Osteocyte (in vitro differentiated cells): ENCODE measurements around the gene TTC21B. TPM values are rescaled to one million over a fixed set of nuclear protein-coding genes. Genes with fewer than 3 reads are reported as not detected.
"Not testable (repeated sequence)": the region's sequence is repeated elsewhere in the genome, so short reads cannot be mapped to it uniquely, and the experiment has no call there.

ENCODE experiments used
- DNase-seq: peaks from one replicate; pipeline ENCODE4 v3.0.0; 2021; ENCODE audit warnings: mixed read lengths; ENCODE audit not compliant: unreplicated experiment; ENCODE audit errors: extremely low spot score
- H3K27ac Mint-ChIP-seq: one replicate; pipeline ENCODE4 v1.8.0; 2021; ENCODE audit warnings: mild to moderate bottlenecking, mixed read lengths; ENCODE audit not compliant: unreplicated experiment
- H3K27me3 Mint-ChIP-seq: one replicate; pipeline ENCODE4 v1.8.0; 2021; ENCODE audit warnings: mixed read lengths; ENCODE audit not compliant: unreplicated experiment
- H3K36me3 Mint-ChIP-seq: one replicate; pipeline ENCODE4 v1.8.0; 2021; ENCODE audit warnings: mixed read lengths; ENCODE audit not compliant: unreplicated experiment
- H3K4me1 Mint-ChIP-seq: one replicate; pipeline ENCODE4 v1.8.0; 2021; ENCODE audit warnings: mixed read lengths; ENCODE audit not compliant: unreplicated experiment
- H3K4me3 Mint-ChIP-seq: one replicate; pipeline ENCODE4 v1.8.0; 2021; ENCODE audit warnings: mild to moderate bottlenecking, moderate library complexity, mixed read lengths; ENCODE audit not compliant: unreplicated experiment
- H3K9me3 Mint-ChIP-seq: one replicate; pipeline ENCODE4 v1.8.0; 2021; ENCODE audit warnings: mixed read lengths; ENCODE audit not compliant: unreplicated experiment
- CTCF ChIP-seq: fragments of 200-600 bp; sonication (generic); IDR thresholded peaks from 2 replicates; pipeline ENCODE4 v1.5.0; 2021; ENCODE audit warnings: antibody characterized with exemption, mild to moderate bottlenecking, moderate library complexity
- total RNA-seq: library from RNA; stranded (reverse); gene quantifications from 2 replicates; pipeline ENCODE4 v1.2.1, GENCODE V29; 2021

The TTC21B gene
- total RNA-seq, 1 donor from 2014 or later = 25.1 TPM

- no peak for TF ChIP-seq CTCF
- no peak overlapping the region for H3K27ac Mint-ChIP-seq
Observed at GRCh38 chr2:165985120-165985519, 31.5 kb upstream of the TTC21B start.

GRCh38 chr2:165972161-165972560 lies 18.6 kb upstream of the TTC21B start:
- not testable (repeated sequence) for H3K27me3 Mint-ChIP-seq, H3K4me3 Mint-ChIP-seq, H3K27ac Mint-ChIP-seq, H3K9me3 Mint-ChIP-seq, H3K36me3 Mint-ChIP-seq, H3K4me1 Mint-ChIP-seq, DNase-seq

More at GRCh38 chr2:165985120-165985519, 31.5 kb upstream of the TTC21B start:
- Mint-ChIP-seq H3K4me3 (no peak overlapping the region), H3K4me1 (no peaks in the 10 kb centered on the region), H3K9me3 (no peaks in the 10 kb centered on the region), H3K36me3 (no peaks in the 10 kb centered on the region), H3K27me3 (peaks cover 11% of the 10 kb centered on the region)
- no peak for DNase-seq

GRCh38 chr2:165970663-165971062 lies 17.1 kb upstream of the TTC21B start:
- H3K27ac Mint-ChIP-seq = no peak overlapping the region
- H3K36me3 Mint-ChIP-seq = no peaks in the 10 kb centered on the region
- TF ChIP-seq CTCF = no peak
- no peak for DNase-seq
- H3K4me3 Mint-ChIP-seq = no peak overlapping the region
- H3K4me1 Mint-ChIP-seq = no peaks in the 10 kb centered on the region
- H3K27me3 Mint-ChIP-seq = peaks cover 2% of the 10 kb centered on the region
- H3K9me3 Mint-ChIP-seq = peaks cover under 1% of the 10 kb centered on the region

- no peaks in the 10 kb centered on the region for H3K27me3 Mint-ChIP-seq
- no peaks in the 10 kb centered on the region for H3K4me1 Mint-ChIP-seq
- H3K9me3 Mint-ChIP-seq = no peaks in the 10 kb centered on the region
- DNase-seq = no peak
- no peak for TF ChIP-seq CTCF
- no peak overlapping the region for H3K4me3 Mint-ChIP-seq
- H3K27ac Mint-ChIP-seq = no peak overlapping the region
- no peaks in the 10 kb centered on the region for H3K36me3 Mint-ChIP-seq
Observed at GRCh38 chr2:165969227-165969626, 15.7 kb upstream of the TTC21B start.

- no peak for TF ChIP-seq CTCF
- Mint-ChIP-seq H3K9me3 (no peaks in the 10 kb centered on the region), H3K27ac (no peak overlapping the region), H3K4me1 (no peaks in the 10 kb centered on the region), H3K4me3 (no peak overlapping the region), H3K27me3 (no peaks in the 10 kb centered on the region), H3K36me3 (no peaks in the 10 kb centered on the region)
- DNase-seq = no peak
Observed at GRCh38 chr2:165967746-165968145, 14.2 kb upstream of the TTC21B start.

GRCh38 chr2:165961818-165962217 lies 8.2 kb upstream of the TTC21B start:
- DNase-seq = no peak
- H3K27ac Mint-ChIP-seq = no peak overlapping the region
- no peaks in the 10 kb centered on the region for H3K36me3 Mint-ChIP-seq
- H3K4me1 Mint-ChIP-seq = no peaks in the 10 kb centered on the region
- H3K9me3 Mint-ChIP-seq = no peaks in the 10 kb centered on the region
- no peaks in the 10 kb centered on the region for H3K27me3 Mint-ChIP-seq
- no peak for TF ChIP-seq CTCF
- H3K4me3 Mint-ChIP-seq = no peak overlapping the region
